Prostate gland (tissue), 2 donors: ENCODE measurements around the gene C1QL3.

ENCODE experiments used
- CTCF ChIP-seq, 4 experiments: fragments of 200-600 bp in 2 of 4; fragments of 450-650 bp in 2 of 4; sonication (generic) in 2 of 4; IDR thresholded peaks; 1 replicate in 3 of 4; 2 replicates in 1 of 4; pipeline ENCODE4 v1.5.1; 2016 to 2019; ENCODE audit warnings: antibody characterized with exemption in 4 of 4, mild to moderate bottlenecking in 2 of 4, moderate library complexity in 2 of 4
- POLR2A ChIP-seq: fragments of 450-650 bp; IDR thresholded peaks from one replicate; pipeline ENCODE4 v1.6.1; 2016; ENCODE audit warnings: antibody characterized with exemption, mild to moderate bottlenecking
- POLR2AphosphoS5 ChIP-seq: sonication (generic); formaldehyde crosslinking; IDR thresholded peaks from one replicate; pipeline ENCODE4 v1.6.1; 2017; ENCODE audit warnings: antibody characterized with exemption

DNA sequence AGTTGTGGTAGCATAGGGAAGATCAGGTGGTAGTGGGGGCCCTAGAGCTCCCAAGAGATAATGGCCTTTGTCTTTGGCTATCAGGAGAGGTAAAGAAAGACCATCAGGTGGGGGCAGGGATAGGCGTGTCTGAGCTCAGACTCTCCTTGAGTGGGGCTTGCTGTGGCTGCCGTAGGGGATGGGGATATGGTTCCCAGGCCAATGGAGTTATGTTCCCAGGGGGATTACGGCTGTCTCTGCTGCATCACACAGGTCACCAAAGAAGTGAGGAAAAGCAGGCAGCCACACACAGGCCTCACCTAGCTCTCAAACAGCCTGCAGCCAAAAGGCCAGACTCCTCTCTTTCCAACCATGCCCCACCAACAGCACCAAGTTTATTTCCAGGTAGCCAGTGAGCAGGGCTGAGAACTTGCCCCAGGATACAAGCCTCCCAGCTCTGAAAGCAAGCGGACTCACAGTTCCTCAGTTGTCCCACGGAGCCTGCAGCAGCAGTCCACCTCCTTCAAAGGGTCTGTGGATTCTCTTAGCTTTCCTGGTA is 37.6 kb upstream of the C1QL3 start:
- TF ChIP-seq POLR2AphosphoS5 (no peak), POLR2A (no peak), CTCF (IDR thresholded peaks at IDR 0.05) (no peak)
